Measurements from ENCODE around the gene IFT22.
"Not testable (repeated sequence)": the region's sequence is repeated elsewhere in the genome, so short reads cannot be mapped to it uniquely, and the experiment has no call there.

Gene IFT22

DNA sequence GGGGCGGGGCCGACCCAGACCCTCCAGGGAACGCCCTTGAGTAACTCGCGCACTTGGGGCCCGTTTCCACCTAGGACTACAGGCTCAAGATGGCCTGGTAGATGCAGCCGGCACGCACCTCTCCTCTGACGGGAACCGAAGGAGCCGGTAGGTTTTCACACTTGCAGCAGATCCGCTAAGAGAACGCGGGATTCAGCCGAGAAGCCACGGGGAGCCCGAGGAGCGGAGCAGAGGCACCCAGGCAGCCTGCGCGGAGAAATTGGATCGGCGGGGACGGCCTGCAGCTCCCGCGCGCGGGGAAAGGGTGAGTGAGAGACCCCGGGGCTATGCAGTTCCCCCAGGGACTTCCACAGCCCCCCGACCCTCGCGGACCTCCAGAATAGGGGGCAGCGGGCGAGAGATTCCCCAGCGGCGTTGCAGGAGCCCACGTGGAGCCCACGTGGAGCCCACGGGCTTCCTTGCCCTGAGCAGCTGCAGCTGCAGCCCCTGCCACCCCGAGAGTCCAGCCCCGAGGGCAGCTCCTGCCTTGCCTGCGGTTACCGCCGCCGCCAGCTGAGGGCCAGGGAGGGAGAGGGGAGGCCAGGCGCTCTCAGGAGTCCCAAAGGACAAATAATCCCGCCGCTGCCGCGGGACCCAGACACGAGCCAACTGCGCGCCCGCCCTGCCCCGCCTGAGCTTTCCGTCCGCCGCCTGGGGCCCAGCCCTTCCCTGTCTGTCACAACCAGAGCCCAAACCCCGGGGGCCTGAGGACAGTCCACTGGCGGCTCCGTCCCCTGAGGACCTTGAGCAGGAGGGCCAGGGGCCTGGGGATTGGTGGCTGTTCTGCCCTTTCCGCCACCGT is 13.1 kb downstream of the IFT22 start:
- no peak for DNase-seq (ENCODE audit: low spot score)

DNA sequence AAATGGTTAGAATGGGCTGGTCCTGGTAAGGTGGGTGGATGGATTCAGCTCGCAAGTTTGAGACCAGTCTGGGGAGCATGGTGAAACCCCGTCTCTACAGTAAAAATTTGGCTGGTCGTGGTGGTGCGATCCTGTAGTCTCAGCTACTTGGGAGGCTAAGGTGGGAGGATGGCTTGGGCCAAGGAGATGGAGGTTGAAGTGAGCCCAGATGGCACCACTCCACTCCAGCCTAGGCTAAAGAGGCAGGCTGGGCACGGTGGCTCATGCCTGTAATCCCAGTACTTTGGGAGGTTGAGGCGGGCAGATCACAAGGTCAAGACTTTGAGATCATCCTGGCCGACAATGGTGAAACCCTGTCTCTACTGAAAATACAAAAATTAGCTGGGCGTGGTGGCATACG is 15.3 kb downstream of the IFT22 start:
- no peak for DNase-seq (ENCODE audit: low spot score)

DNA sequence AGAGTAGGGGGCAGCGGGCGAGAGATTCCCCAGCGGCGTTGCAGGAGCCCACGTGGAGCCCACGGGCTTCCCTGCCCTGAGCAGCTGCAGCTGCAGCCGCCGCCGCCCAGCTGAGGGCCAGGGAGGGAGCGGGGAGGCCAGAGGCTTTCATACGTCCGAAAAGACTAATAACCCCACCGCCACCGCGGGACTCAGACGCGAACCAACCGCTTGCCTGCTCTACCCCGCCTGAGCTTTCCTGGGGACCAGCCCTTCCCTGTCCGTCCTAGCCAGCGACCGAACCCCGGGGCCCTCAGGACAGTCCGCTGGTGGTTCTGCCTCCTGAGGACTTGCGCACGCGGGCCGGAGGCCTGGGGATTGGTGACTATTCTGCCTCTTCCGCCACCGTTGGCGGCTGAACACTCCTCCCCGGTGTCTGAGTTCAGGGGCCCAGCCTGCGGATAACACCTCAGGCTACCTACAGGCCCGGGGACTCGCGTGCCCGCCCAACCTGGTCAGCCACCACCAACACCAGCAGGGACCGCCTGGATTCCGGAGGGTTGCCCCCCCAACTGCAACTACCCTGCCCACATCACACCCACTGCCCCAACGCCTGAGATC is 18.4 kb downstream of the IFT22 start:
- no peak for DNase-seq (ENCODE audit: low spot score)

DNA sequence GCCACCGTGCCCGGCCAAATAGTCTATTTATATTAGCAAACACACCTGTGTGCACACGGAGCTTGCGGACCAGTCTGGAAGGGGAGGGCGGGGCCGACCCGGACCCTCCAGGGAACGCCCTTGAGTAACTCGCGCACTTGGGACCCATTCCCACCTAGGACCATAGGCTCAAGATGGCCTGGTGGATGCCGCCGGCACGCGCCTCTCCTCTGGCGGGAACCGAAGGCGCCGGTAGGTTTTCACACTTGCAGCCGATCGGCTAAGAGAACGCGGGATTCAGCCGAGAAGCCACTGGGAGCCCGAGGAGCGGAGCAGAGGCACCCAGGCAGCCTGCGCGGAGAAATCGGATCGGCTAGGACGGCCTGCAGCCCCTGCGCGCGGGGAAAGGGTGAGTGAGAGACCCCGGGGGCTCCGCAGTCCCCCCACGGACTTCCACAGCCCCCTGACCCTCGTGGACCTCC is 18.9 kb downstream of the IFT22 start:
- DNase-seq (ENCODE audit: low spot score) = no peak

DNA sequence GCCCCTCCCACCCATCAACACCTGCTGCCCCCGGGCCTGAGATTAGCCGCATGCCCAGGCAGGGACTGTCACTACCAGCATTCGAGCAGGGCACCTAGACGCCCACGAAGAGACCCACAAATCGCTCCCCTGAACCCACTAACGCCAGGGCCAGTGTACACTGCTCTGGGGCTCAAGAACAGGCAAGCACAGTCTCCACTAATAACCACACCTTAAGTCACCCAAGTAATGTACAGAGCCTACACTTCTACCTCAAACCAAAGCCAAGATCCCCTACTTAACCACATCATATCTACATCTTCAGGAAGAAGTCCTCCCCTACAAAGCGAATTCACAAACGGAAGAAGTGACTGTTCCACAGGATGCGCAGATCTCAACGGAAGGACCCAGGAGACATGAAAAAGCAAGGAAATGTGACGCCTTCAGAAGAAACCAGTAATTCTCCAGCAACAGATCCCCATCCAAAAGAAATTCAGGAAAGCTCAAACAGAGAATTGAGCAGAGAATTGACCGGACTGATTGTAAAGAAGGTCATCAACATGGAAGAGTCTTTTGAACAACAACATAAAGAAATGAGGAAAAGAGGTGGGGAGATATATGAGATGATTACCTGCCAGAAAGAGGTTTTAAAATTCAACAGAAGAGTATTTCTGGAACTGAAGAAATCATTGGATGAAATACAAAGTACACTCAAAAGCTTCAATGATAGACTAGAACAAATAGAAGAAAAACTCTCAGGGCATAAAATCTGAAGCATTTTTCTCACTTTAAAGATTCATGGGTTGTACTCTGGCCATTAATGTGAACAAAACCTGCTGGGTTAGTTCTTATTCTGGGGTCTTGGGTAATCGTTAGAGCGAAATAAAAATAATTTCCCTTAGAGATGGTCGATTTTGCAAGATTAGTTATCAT is 20.9 kb downstream of the IFT22 start:
- no peak for DNase-seq (ENCODE audit: low spot score)

DNA sequence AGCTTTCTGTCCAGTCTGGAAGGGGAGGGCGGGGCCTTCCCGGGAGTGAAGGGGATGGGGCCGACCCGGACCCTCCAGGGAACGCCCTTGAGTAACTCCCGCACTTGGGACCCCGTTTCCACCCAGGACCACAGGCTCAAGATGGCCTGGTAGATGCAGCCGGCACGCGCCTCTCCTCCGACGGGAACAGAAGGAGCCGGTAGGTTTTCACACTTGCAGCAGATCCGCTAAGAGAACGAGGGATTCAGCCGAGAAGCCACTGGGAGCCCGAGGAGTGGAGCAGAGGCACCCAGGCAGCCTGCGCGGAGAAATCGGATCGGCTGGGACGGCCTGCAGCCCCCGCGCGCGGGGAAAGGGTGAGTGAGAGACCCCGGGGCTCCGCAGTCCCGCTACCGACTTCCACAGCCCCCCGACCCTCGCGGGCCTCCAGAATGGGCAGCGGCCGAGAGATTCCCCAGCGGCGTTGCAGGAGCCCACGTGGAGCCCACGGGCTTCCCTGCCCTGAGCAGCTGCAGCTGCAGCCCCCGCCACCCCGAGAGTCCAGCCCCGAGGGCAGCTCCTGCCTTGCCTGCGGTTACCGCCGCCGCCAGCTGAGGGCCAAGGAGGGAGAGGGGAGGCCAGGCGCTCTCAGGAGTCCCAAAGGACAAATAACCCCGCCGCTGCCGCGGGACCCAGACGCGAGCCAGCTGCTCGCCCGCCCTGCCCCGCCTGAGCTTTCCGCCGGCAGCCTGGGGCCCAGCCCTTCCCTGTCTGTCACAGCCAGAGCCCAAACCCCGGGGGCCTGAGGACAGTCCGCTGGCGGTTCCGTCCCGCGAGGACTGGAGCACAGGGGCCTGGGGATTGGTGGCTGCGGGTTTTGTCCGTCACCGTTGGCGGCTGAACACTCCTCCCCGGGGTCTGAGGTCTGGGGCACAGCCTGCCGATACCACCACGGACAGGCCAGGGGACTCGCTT is 21.8 kb downstream of the IFT22 start:
- no peak for DNase-seq (ENCODE audit: low spot score)

DNA sequence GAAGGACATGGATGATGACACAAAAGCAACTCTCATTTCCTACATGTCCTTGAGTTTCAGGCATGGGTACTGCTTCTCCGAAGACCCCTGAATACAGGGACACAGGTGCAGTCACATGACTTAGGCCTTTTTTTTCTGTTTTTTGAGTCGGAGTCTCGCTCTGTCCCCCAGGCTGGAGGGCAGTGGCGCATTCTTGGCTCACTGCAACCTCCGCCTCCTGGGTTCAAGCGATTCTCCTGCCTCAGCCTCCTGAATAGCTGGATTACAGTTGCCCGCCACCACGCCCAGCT is 26.8 kb downstream of the IFT22 start:
- DNase-seq (ENCODE audit: low spot score) = no peak

DNA sequence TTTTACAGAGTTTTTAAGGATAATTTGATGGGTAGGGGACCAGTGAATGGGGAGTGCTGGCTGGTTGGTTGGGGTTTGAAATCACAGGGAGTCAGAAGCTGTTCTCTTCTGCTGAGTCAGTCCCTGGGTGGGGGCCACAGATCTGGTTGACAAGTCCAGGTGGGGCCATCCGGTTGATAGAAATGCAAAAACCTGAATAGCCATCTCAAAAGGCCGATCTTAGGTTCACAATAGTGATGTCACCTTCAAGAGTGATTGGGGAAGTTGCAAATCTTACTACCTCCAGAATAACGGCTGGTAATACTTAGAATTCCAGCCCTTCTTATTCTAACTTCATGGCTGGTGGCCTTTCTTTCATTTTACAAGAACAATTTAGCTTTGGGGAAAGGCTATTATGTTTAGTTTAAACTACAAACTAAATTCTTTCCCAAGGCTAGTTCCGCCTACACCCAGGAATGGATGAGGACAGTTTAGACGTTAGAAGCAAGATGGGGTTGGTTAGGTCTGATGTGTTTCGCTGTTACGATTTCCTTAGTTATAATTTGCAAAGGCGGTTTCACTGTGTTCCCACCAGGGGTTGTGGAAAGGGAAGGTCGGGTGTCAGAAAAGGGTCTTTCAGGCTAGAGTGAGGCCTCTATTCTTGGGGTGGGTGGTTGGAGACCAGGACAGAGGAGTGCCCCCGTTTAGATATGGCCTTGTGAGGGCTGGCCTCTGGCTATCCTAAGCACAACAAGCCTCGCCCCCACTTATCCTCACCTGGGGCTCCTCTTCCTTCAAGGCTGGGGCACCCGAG is 27.4 kb downstream of the IFT22 start:
- no peak for DNase-seq (ENCODE audit: low spot score)

DNA sequence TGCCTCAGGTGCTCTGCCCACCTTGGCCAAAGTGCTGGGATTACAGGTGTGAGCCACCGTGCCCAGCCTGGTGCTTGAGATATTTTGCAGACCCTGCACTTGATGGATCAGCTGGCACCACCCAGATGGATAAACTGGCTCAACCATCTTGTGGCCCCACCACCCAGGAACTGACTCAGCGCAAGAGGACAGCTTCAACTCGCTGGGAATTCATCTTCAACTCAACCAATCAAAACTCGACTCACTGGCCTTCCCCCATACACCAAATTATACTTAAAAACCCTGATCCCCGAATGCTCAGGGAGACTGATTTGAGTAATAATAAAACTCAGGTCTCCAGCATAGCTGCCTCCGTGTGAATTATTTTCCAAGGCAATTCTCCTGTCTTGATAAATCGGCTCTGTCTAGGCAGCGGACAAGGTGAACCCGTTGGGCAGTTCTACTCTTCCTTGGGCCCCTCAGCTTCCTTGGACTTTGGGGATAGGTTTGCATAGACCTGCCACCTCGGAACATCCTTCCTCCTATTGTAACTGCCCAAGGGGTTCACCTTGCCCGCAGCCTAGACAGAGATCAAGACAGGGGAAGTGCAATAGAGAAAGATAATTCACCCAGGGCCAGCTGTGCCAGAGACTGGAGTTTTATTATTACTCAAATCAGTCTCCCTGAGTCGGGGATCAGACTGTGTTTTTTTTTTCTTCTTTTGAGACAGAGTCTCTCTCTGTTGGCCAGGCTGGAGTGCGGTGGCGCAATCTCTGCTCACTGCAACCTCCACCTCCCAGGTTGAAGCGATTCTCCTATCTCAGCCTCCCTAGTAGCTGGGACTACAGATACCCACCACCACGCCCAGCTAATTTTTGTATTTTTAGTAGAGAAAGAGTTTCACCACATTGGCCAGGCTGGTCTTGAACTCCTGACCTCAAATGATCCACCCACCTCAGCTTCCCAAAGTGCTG is 28.3 kb downstream of the IFT22 start:
- DNase-seq (ENCODE audit: low spot score) = not testable (repeated sequence)

DNA sequence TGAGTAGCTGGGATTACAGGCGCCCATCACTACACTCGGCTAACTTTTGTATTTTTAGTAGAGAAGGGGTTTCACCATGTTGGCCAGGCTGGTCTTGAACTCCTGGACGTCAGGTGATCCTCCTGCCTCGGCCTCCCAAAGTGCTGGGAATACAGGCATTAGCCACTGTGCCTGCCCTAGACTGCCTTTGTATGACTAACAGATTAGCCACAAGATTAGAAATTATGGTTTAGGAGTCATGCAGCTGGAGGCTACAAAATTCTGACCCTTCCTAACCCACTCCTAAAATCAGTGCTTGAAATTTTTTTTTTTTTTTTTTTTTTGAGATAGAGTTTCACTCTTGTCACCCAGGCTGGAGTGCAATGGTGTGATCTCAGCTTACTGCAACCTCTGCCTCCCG is 29.0 kb downstream of the IFT22 start:
- DNase-seq (ENCODE audit: low spot score) = not testable (repeated sequence)

DNA sequence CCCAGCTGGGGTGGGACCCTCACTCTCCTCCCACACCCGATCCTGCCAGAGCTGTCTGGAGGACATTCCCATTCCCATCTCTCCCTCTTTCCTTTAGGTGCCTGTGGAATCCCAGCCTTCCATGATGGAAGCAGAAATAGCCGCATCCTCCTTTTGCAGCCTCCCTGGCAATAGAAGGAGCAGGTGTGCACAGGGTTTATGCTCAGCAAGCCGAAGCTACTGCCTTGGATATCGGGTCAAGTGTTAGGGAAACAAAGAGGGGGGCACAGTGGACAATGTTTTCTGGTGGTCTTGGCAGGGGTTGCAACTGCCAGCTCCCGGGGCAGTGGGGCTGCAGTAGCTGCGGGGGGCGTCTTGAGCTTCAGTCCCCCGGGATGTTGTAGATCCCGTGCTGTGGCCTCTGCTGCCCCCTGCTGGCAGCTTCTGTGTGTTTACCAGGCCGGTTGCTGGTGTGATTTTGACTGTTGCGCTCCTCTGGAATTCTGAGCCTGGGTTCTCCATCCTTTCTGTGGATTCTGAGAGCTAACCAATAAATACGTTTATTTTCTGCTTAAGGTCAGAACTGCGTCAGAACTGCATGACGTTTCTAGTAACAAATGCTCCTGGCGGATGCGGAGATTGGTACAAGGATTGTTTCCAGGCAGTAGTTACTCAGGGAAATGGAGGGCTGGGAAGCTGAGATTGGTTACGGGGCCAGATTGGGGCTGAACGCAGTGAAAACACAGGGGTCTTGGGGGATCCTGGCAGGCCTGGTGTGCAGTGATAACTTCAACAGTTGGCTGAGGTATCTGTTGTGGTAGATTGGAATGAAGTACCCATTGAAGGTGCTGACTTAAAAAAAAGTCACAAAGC is 31.2 kb downstream of the IFT22 start:
- peak; percentile 63 for DNase-seq (ENCODE audit: low spot score)

DNA sequence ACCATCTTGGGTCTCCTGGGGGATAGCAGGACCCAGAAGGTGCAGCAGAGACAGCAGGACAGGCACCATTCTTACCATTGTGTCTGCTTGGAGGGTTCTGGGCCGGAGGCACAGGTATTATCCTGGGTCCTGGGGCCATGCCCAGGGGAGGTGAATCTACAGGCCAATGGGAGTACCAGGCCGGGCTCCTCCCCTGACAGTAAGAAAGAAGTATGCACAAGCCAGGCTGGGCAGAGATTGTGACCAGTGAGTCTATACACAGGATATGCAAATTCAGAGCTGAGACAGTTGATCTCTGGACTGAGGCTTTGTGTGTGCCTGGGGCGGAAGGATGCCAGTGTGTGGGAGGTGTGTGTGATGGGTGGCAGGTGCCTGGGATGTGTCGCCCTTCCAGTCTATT is 31.9 kb downstream of the IFT22 start:
- DNase-seq (ENCODE audit: low spot score) = not testable (repeated sequence)

DNA sequence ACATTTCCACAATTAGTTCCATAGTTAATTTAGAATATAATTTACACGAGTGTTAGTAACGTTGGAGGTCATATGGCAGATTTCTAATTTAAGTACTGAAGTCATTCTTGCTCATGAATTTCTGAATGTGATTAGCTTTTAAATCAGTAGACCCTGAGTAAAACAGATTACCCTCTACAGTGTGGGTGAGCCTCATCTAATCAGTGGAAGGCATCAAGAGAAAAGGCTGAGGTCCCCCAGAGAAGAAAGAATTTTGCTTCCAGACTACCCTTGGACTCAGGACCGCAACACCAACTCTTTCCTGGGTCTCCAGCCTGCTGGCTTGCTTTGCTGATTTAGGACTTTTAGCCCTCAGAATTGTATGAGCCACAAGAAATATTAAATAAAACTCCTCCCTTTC is 33.2 kb downstream of the IFT22 start:
- no peak for DNase-seq (ENCODE audit: low spot score)

DNA sequence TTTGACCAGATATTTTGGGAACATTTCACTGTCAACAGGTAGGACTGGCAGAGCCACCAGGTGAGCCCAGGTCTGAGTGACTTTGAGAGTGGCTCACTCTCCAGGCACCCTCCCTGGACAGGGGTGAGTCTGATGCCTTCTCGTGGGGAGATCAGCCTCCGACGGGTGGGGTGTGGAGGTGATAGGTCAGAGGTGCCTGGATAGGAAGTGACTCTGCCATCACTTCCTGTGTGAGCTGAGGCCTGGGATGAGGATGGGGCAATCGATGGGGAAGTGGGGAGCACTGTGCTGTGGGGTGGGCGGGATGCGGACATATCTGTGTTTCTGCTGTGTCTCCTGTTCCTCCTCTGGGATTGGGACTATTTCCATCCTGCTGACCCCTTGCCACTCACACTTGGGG is 34.6 kb downstream of the IFT22 start:
- no peak for DNase-seq (ENCODE audit: low spot score)

DNA sequence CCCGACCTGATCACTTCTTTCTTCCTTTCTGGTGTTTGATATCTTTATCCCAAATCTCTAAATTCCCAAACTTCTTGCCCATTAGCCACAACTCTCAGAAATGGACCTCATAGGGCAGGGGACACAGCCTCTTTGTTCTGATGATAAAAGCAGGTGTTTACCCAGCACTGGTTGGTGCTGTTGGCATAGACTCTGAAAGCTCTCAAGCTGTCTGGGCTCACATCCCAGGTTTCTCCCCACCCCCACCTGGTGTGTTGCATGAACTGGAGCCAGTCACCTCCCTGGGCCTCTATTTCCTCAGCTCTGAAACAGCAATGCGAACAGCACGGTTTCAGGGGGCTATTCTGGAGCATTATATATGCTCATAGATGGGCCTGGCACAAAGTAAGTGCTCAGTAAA is 35.7 kb downstream of the IFT22 start:
- not testable (repeated sequence) for DNase-seq (ENCODE audit: low spot score)

DNA sequence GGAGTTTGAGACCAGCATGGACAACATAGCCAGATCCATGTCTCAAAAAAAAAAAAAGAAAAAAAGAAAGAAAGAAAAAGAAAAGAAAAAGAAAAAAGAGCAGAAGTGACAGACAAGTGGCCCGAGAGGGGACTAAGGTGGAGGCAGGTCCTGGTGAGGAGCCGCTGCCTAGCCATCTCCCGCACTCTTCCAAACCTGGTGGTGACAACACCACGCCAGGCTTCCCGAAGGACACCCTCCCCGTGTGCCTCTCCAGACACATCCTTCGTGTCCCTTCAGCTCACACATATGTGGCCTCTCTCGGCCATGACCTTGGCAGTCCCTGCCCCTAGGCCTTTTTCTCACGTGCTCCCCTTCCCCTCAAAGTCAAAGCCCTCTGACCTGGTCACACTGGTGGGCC is 36.4 kb downstream of the IFT22 start:
- DNase-seq (ENCODE audit: low spot score) = no peak

DNA sequence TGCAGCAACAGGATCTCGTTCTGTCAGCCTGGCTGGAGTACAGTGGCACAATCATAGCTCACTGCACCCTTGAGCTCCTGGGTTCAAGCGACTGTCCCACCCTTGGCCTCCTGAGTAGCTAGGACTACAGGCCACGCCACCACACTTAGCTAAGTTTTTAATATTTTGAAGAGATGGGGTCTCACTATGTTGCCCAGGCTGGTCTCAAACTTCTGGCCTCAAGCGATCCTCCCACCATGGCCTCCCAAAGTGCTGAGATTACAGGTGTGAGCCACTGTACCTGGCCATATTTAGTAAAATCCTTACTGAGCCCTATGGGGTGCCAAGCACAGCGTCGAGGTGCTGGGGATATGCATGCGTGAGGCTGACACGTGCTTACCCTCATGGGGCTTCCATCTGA is 40.7 kb downstream of the IFT22 start:
- DNase-seq (ENCODE audit: low spot score) = not testable (repeated sequence)

DNA sequence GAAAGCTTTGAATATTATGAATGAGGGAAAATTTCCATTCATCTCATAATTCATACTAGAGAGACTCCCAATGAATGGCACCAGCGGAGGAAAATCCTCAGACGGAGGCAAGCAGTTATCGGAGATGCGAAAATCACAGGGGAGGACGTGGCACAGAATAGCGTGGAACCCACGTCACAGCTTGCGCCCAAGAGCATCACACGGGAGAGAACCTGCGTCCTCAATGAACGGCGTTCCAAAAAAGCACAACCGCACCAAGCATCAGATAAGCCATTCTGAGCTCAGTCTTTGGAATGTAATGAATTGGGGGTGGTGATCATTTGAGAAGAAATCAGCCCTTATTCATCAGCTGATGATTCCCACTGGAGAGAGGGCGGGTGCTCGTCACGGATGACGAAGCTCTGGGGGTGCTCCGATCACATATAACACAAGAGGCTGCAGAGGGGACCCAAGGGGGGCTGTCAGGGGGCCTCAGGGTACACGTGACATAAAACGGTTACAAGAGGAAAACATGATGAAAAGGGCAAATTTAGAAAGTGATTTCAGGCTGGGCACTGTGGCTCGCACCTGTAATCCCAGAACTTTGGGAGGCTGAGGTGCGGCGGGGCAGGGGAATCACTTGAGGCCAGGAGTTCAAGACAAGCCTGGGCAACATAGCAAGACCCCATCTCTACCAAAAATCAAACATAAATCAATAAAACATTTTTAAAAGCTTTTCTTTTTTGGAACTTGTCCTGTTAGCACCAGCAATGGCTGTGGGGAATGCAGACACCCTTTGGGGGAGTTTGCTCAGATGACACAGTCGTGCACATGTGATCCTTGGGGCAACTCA is 42.9 kb downstream of the IFT22 start:
- DNase-seq (ENCODE audit: low spot score) = no peak
